SK-N-SH treated with all-trans-retinoic acid at 6 μM for 48 hours (cell line): ENCODE data around the gene DENND4B.

Source experiments
- ATAC-seq: fragments of 200-7000 bp; cut with Tn5 transposase; 3 replicates; pipeline ENCODE4 v1.9.1; 2020; ENCODE audit warnings: mild to moderate bottlenecking, moderate library complexity
- ARNTL ChIP-seq: fragments of 450-650 bp; formaldehyde crosslinking; IDR thresholded peaks from 2 replicates; pipeline ENCODE4 v1.5.0; 2020; ENCODE audit warnings: low read depth, mild to moderate bottlenecking, moderate library complexity, borderline replicate concordance
- BACH2 ChIP-seq: fragments of 250-450 bp; sonication (Bioruptor Pico); IDR thresholded peaks from 2 replicates; pipeline ENCODE4 v1.9.0; 2021; ENCODE audit warnings: mild to moderate bottlenecking, borderline replicate concordance
- CREB5 ChIP-seq: fragments of 250-450 bp; sonication (Bioruptor Pico); IDR thresholded peaks from 2 replicates; pipeline ENCODE4 v1.5.1; 2020; ENCODE audit warnings: low read depth, mild to moderate bottlenecking, moderate library complexity
- CSRNP3 ChIP-seq: fragments of 250-450 bp; sonication (Bioruptor Pico); IDR thresholded peaks from 2 replicates; pipeline ENCODE4 v1.5.1; 2021; ENCODE audit warnings: mild to moderate bottlenecking, moderate library complexity
- ESRRG ChIP-seq: fragments of 250-450 bp; sonication (Bioruptor Pico); IDR thresholded peaks from 2 replicates; pipeline ENCODE4 v1.6.1; 2021; ENCODE audit warnings: mild to moderate bottlenecking
- GLIS3 ChIP-seq: fragments of 250-450 bp; sonication (Bioruptor Pico); IDR thresholded peaks from 2 replicates; pipeline ENCODE4 v1.5.0; 2020; ENCODE audit warnings: mild to moderate bottlenecking, moderate library complexity
- ISL1 ChIP-seq: fragments of 250-450 bp; sonication (Bioruptor Pico); IDR thresholded peaks from 2 replicates; pipeline ENCODE4 v2.1.2; 2022; ENCODE audit warnings: mild to moderate bottlenecking, moderate library complexity
- OSR1 ChIP-seq: fragments of 250-450 bp; sonication (Bioruptor Pico); IDR thresholded peaks from 2 replicates; pipeline ENCODE4 v1.8.0; 2022; ENCODE audit warnings: moderate library complexity, mild to moderate bottlenecking, inconsistent platforms
- PATZ1 ChIP-seq: fragments of 250-450 bp; sonication (Bioruptor Pico); IDR thresholded peaks from 2 replicates; pipeline ENCODE4 v1.8.0; 2020; ENCODE audit warnings: mild to moderate bottlenecking, moderate library complexity, borderline replicate concordance
- PPARA ChIP-seq: fragments of 250-450 bp; sonication (Bioruptor Pico); IDR thresholded peaks from 2 replicates; pipeline ENCODE4 v1.5.0; 2020; ENCODE audit warnings: mild to moderate bottlenecking, borderline replicate concordance
- RARB ChIP-seq: fragments of 250-450 bp; sonication (Bioruptor Pico); IDR thresholded peaks from 2 replicates; pipeline ENCODE4 v1.8.0; 2021; ENCODE audit warnings: mild to moderate bottlenecking, moderate library complexity
- SNAI2 ChIP-seq: fragments of 250-450 bp; sonication (Bioruptor Pico); IDR thresholded peaks from 2 replicates; pipeline ENCODE4 v1.5.0; 2020; ENCODE audit warnings: mild to moderate bottlenecking, moderate library complexity
- TCF4 ChIP-seq: fragments of 250-450 bp; sonication (Bioruptor Pico); IDR thresholded peaks from 2 replicates; pipeline ENCODE4 v1.8.0; 2021; ENCODE audit warnings: mild to moderate bottlenecking, moderate library complexity, borderline replicate concordance
- TSHZ2 ChIP-seq: fragments of 250-450 bp; sonication (Bioruptor Pico); IDR thresholded peaks from 2 replicates; pipeline ENCODE4 v1.5.0; 2020; ENCODE audit warnings: mild to moderate bottlenecking, moderate library complexity
- ZC3H10 ChIP-seq: fragments of 250-450 bp; sonication (Bioruptor Pico); IDR thresholded peaks from 2 replicates; pipeline ENCODE4 v1.5.1; 2021; ENCODE audit warnings: mild to moderate bottlenecking, moderate library complexity
- ZFP3 ChIP-seq: fragments of 250-450 bp; sonication (Bioruptor Pico); IDR thresholded peaks from 2 replicates; pipeline ENCODE4 v1.5.0; 2020; ENCODE audit warnings: mild to moderate bottlenecking, moderate library complexity
- ZFP30 ChIP-seq: fragments of 450-650 bp; formaldehyde crosslinking; IDR thresholded peaks from 2 replicates; pipeline ENCODE4 v1.5.0; 2022; ENCODE audit warnings: mild to moderate bottlenecking, moderate library complexity
- ZNF565 ChIP-seq: fragments of 450-650 bp; formaldehyde crosslinking; conservative IDR thresholded peaks from 2 replicates; pipeline ENCODE4 v1.5.0; 2020; ENCODE audit warnings: low read depth, mild to moderate bottlenecking, moderate library complexity
- ZNF70 ChIP-seq: fragments of 450-650 bp; formaldehyde crosslinking; IDR thresholded peaks from 2 replicates; pipeline ENCODE4 v1.5.0; 2020; ENCODE audit warnings: mild to moderate bottlenecking, moderate library complexity
- ZNF8 ChIP-seq: fragments of 450-650 bp; formaldehyde crosslinking; IDR thresholded peaks from 2 replicates; pipeline ENCODE4 v1.5.0; 2020; ENCODE audit warnings: mild to moderate bottlenecking, moderate library complexity

Gene DENND4B

GRCh38 chr1:153936011-153936802 is 10.3 kb downstream of the DENND4B start:
- no peak for TF ChIP-seq CREB5 (CRISPR knock-in tag)
- TF ChIP-seq RARB (CRISPR knock-in tag), result no peak
- TF ChIP-seq, all 23 proteins: peak for 0
- no peak for ATAC-seq

- ATAC-seq, result no peak
- TF ChIP-seq TSHZ2 (CRISPR knock-in tag) (no peak), ESRRG (CRISPR knock-in tag) (no peak), PATZ1 (no peak), ZFP30 (CRISPR knock-in tag) (no peak), ZNF8 (CRISPR knock-in tag) (no peak), ZNF70 (no peak), TCF4 (CRISPR knock-in tag) (no peak), CSRNP3 (CRISPR knock-in tag) (no peak), SNAI2 (no peak), PPARA (CRISPR knock-in tag) (no peak), OSR1 (no peak), RARB (CRISPR knock-in tag) (no peak)
These were observed 11.8 kb downstream of the DENND4B start for GRCh38 chr1:153934746-153935145.

- TF ChIP-seq PATZ1, result no peak
- no peak for TF ChIP-seq OSR1
- TF ChIP-seq TCF4 (CRISPR knock-in tag), result no peak
- TF ChIP-seq ARNTL, result no peak
- no peak for TF ChIP-seq SNAI2
- TF ChIP-seq ISL1 (CRISPR knock-in tag), result no peak
- TF ChIP-seq GLIS3 (CRISPR knock-in tag), result no peak
- TF ChIP-seq ZNF565, result no peak
These were observed 12.6 kb downstream of the DENND4B start for GRCh38 chr1:153933955-153934354.

GRCh38 chr1:153933430-153933829 is 13.1 kb downstream of the DENND4B start:
- ATAC-seq, result no peak
- no peak for TF ChIP-seq PATZ1
- no peak for TF ChIP-seq ZC3H10 (CRISPR knock-in tag)
- no peak for TF ChIP-seq TSHZ2 (CRISPR knock-in tag)
- no peak for TF ChIP-seq ZNF8 (CRISPR knock-in tag)
- TF ChIP-seq CSRNP3 (CRISPR knock-in tag), result no peak
- no peak for TF ChIP-seq GLIS3 (CRISPR knock-in tag)
- TF ChIP-seq BACH2, result no peak
- TF ChIP-seq ZFP3 (CRISPR knock-in tag), result no peak
- TF ChIP-seq ESRRG (CRISPR knock-in tag), result no peak

More at GRCh38 chr1:153933955-153934354, 12.6 kb downstream of the DENND4B start:
- no peak for ATAC-seq
